PFSK-1 (cell line): ENCODE data around the gene FAM163B.

Source experiments
- FOXP2 ChIP-seq: optimal IDR thresholded peaks from 2 replicates; pipeline ENCODE3; 2011; ENCODE audit warnings: borderline replicate concordance, control low read depth, inconsistent platforms; ENCODE audit not compliant: insufficient read depth; ENCODE audit errors: extremely low read length, extremely low read depth
- POLR2AphosphoS5 ChIP-seq: IDR thresholded peaks from 2 replicates; pipeline ENCODE4 v1.6.1; 2012; ENCODE audit warnings: low read depth, mild to moderate bottlenecking, control low read depth, low read length, moderate library complexity
- SIN3A ChIP-seq: IDR thresholded peaks from 2 replicates; pipeline ENCODE4 v1.6.1; 2012; ENCODE audit warnings: mild to moderate bottlenecking, low read length, moderate library complexity, borderline replicate concordance; ENCODE audit not compliant: insufficient read depth
- TAF1 ChIP-seq: IDR thresholded peaks from 2 replicates; pipeline ENCODE4 v1.6.1; 2012; ENCODE audit warnings: low read length, control low read depth, borderline replicate concordance; ENCODE audit not compliant: insufficient read depth
- TF ChIP-seq, protein P1 (sequence below), 2 experiments: IDR thresholded peaks; 2 replicates each; pipeline versions ENCODE4 v1.6.1 to v1.8.0; 2011 to 2012; ENCODE audit warnings: low read depth in 2 of 2, low read length in 2 of 2, control low read depth in 1 of 2, inconsistent platforms in 1 of 2, mild to moderate bottlenecking in 1 of 2, moderate library complexity in 1 of 2; ENCODE audit not compliant: insufficient read depth in 1 of 2

DNA sequence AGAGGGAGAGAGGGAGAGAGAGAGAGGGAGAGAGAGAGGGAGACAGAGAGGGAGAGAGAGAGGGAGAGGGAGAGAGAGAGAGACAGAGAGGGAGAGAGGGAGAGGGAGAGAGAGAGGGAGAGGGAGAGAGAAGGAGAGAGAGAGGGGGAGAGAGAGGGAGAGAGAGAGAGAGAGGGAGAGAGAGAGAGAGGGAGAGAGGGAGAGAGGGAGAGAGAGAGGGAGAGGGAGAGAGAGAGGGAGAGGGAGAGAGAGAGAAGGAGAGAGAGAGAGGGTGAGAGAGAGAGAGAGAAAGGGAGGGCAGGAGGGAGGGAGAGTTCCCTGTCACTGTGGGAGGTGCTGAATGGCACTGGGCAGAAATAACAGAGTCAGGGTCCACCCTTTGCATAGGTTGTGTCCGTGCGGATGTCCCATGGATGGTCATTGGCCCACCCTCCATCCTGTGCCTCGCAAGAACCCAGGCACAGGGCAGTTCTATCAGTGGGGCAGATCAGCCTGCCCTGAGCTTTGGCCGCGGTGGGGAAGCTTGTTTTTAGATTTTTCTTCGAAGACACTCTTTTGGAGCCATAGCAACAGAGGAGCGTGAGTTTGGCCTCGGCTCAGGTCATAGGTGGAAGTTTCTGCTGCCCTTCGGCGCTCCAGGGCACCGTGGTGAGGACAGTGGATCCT is 44.6 kb downstream of the FAM163B start:
- TF ChIP-seq POLR2AphosphoS5 (no peak), TAF1 (no peak), SIN3A (no peak), FOXP2 (no peak)
- TF ChIP-seq, protein P1, sequence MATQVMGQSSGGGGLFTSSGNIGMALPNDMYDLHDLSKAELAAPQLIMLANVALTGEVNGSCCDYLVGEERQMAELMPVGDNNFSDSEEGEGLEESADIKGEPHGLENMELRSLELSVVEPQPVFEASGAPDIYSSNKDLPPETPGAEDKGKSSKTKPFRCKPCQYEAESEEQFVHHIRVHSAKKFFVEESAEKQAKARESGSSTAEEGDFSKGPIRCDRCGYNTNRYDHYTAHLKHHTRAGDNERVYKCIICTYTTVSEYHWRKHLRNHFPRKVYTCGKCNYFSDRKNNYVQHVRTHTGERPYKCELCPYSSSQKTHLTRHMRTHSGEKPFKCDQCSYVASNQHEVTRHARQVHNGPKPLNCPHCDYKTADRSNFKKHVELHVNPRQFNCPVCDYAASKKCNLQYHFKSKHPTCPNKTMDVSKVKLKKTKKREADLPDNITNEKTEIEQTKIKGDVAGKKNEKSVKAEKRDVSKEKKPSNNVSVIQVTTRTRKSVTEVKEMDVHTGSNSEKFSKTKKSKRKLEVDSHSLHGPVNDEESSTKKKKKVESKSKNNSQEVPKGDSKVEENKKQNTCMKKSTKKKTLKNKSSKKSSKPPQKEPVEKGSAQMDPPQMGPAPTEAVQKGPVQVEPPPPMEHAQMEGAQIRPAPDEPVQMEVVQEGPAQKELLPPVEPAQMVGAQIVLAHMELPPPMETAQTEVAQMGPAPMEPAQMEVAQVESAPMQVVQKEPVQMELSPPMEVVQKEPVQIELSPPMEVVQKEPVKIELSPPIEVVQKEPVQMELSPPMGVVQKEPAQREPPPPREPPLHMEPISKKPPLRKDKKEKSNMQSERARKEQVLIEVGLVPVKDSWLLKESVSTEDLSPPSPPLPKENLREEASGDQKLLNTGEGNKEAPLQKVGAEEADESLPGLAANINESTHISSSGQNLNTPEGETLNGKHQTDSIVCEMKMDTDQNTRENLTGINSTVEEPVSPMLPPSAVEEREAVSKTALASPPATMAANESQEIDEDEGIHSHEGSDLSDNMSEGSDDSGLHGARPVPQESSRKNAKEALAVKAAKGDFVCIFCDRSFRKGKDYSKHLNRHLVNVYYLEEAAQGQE (IDR thresholded peaks at IDR 0.05; ENCODE audit: insufficient read depth in 1 of 2, low read depth in 2 of 2, low read length in 2 of 2), result no peak
